GM23338 (cell line): ENCODE data around the gene KXD1. TPM values are rescaled to one million over a fixed set of nuclear protein-coding genes. Genes with fewer than 3 reads are reported as not detected.
"Not testable (repeated sequence)": the region's sequence is repeated elsewhere in the genome, so short reads cannot be mapped to it uniquely, and the experiment has no call there.

ENCODE experiments used
- ATAC-seq: fragments of 200-7000 bp; cut with Tn5 transposase; 3 replicates; pipeline ENCODE4 v1.9.1; 2020
- DNase-seq: peaks from one replicate; pipeline ENCODE4 v3.0.0-alpha.2; 2015; ENCODE audit warnings: low spot score
- H2AFZ ChIP-seq: fragments of 200-600 bp; sonication (generic); 2 replicates; pipeline ENCODE4 v1.8.0; 2016; ENCODE audit warnings: antibody characterized with exemption, mild to moderate bottlenecking, moderate library complexity
- H3F3A ChIP-seq: fragments of 200-600 bp; sonication (generic); replicated peaks from 2 replicates; pipeline ENCODE4 v1.8.0; 2017; ENCODE audit warnings: antibody characterized with exemption, mixed run types, low read depth
- H3K27ac ChIP-seq: fragments of 200-600 bp; sonication (generic); 2 replicates; pipeline ENCODE4 v1.6.1; 2016; ENCODE audit warnings: low read depth
- H3K27me3 ChIP-seq: fragments of 200-600 bp; sonication (generic); 2 replicates; pipeline ENCODE4 v1.8.0; 2016; ENCODE audit warnings: mild to moderate bottlenecking, mixed run types, moderate library complexity; ENCODE audit not compliant: insufficient read depth
- H3K36me3 ChIP-seq: fragments of 200-600 bp; sonication (generic); 2 replicates; pipeline ENCODE4 v1.8.0; 2016; ENCODE audit warnings: mild to moderate bottlenecking; ENCODE audit not compliant: insufficient read depth
- H3K4me1 ChIP-seq: fragments of 200-600 bp; sonication (generic); 2 replicates; pipeline ENCODE4 v1.8.0; 2016; ENCODE audit warnings: mild to moderate bottlenecking, moderate library complexity; ENCODE audit not compliant: insufficient read depth
- H3K4me2 ChIP-seq: fragments of 200-600 bp; sonication (generic); 2 replicates; pipeline ENCODE4 v1.7.1; 2017; ENCODE audit warnings: mixed run types
- H3K4me3 ChIP-seq: fragments of 200-600 bp; sonication (generic); 2 replicates; pipeline ENCODE4 v1.6.1; 2016; ENCODE audit warnings: mixed run types
- H3K79me2 ChIP-seq: fragments of 200-600 bp; sonication (generic); replicated peaks from 2 replicates; pipeline ENCODE4 v1.8.0; 2017; ENCODE audit warnings: mild to moderate bottlenecking; ENCODE audit not compliant: insufficient read depth
- H3K9me2 ChIP-seq: fragments of 200-600 bp; sonication (generic); 2 replicates; pipeline ENCODE4 v1.8.0; 2017; ENCODE audit not compliant: insufficient read depth
- H4K20me1 ChIP-seq: fragments of 200-600 bp; sonication (generic); replicated peaks from 2 replicates; pipeline ENCODE4 v1.8.0; 2017; ENCODE audit warnings: mild to moderate bottlenecking; ENCODE audit not compliant: insufficient read depth
- H3K27ac Mint-ChIP-seq: 2 replicates; pipeline ENCODE4 v1.8.0; 2020; ENCODE audit warnings: inconsistent platforms, mild to moderate bottlenecking, moderate library complexity, mixed read lengths
- H3K27me3 Mint-ChIP-seq: 3 replicates; pipeline ENCODE4 v1.8.0; 2022; ENCODE audit warnings: low read depth, mild to moderate bottlenecking, moderate library complexity, mixed read lengths, inconsistent platforms; ENCODE audit not compliant: insufficient read depth, poor library complexity
- H3K36me3 Mint-ChIP-seq: 3 replicates; pipeline ENCODE4 v1.8.0; 2021; ENCODE audit warnings: low read depth, mild to moderate bottlenecking, inconsistent platforms, moderate library complexity, mixed read lengths
- H3K4me1 Mint-ChIP-seq: 3 replicates; pipeline ENCODE4 v1.8.0; 2020; ENCODE audit warnings: mild to moderate bottlenecking, inconsistent platforms, mixed read lengths
- H3K4me3 Mint-ChIP-seq: 3 replicates; pipeline ENCODE4 v1.8.0; 2021; ENCODE audit warnings: moderate library complexity, mild to moderate bottlenecking, inconsistent platforms, mixed read lengths
- H3K9me3 Mint-ChIP-seq: 3 replicates; pipeline ENCODE4 v1.8.0; 2020; ENCODE audit warnings: moderate library complexity, mild to moderate bottlenecking, inconsistent platforms, mixed read lengths
- CREB1 ChIP-seq: fragments of 250-450 bp; sonication (Bioruptor Pico); IDR thresholded peaks from 2 replicates; pipeline ENCODE4 v1.5.0; 2020; ENCODE audit warnings: low read depth, mild to moderate bottlenecking, moderate library complexity
- EZH2phosphoT487 ChIP-seq: fragments of 200-600 bp; sonication (generic); IDR thresholded peaks from one replicate; pipeline ENCODE4 v1.8.1; 2018; ENCODE audit warnings: antibody characterized with exemption; ENCODE audit not compliant: unreplicated experiment
- JUNB ChIP-seq: IDR thresholded peaks from one replicate; pipeline ENCODE4 v1.6.1; 2016; ENCODE audit warnings: antibody characterized with exemption; ENCODE audit not compliant: unreplicated experiment
- POLR2AphosphoS5 ChIP-seq: IDR thresholded peaks from 2 replicates; pipeline ENCODE4 v1.6.1; 2016; ENCODE audit warnings: antibody characterized with exemption, low read depth
- STAT1 ChIP-seq: IDR thresholded peaks from one replicate; pipeline ENCODE4 v1.6.1; 2016; ENCODE audit warnings: antibody characterized with exemption; ENCODE audit not compliant: unreplicated experiment
- ZNF114 ChIP-seq: fragments of 250-450 bp; sonication (Bioruptor Pico); IDR thresholded peaks from 2 replicates; pipeline ENCODE4 v1.5.0; 2020; ENCODE audit warnings: mild to moderate bottlenecking, moderate library complexity
- ZNF331 ChIP-seq: fragments of 250-450 bp; sonication (Bioruptor Pico); IDR thresholded peaks from 2 replicates; pipeline ENCODE4 v1.5.0; 2020; ENCODE audit warnings: low read depth, mild to moderate bottlenecking, moderate library complexity
- polyA plus RNA-seq: library from polyadenylated mRNA; unstranded; fragments of >200 nt; fragmentation: Nextera tagmentation; extraction: Ambion mirVana; gene quantifications from 2 replicates; pipeline ENCODE4 v1.2.1, GENCODE V29; 2016
- total RNA-seq: library from RNA; depleted of rRNA; stranded (reverse); fragments of >200 nt; shearing (Covaris generic); gene quantifications from 2 replicates; pipeline ENCODE4 v1.2.3, GENCODE V29; 2014
- TF ChIP-seq, protein P1 (sequence below): IDR thresholded peaks from one replicate; pipeline ENCODE4 v1.6.1; 2018; ENCODE audit warnings: antibody characterized with exemption; ENCODE audit not compliant: unreplicated experiment
- TF ChIP-seq, protein P2 (sequence below): IDR thresholded peaks from 2 replicates; pipeline ENCODE4 v1.6.1; 2016; ENCODE audit warnings: antibody characterized with exemption
- TF ChIP-seq, protein P3 (sequence below), 2 experiments: fragments of 200-600 bp in 1 of 2; sonication (generic) in 1 of 2; conservative IDR thresholded peaks; 2 replicates each; pipeline versions ENCODE4 v1.5.1 to v1.6.1; 2016 to 2017; ENCODE audit warnings: antibody characterized with exemption in 2 of 2, low read depth in 2 of 2, mild to moderate bottlenecking in 2 of 2, moderate library complexity in 1 of 2

KXD1 gene
- total and polyA plus RNA-seq, 2 experiments from 2014 or later = 108 to 164 TPM

DNA sequence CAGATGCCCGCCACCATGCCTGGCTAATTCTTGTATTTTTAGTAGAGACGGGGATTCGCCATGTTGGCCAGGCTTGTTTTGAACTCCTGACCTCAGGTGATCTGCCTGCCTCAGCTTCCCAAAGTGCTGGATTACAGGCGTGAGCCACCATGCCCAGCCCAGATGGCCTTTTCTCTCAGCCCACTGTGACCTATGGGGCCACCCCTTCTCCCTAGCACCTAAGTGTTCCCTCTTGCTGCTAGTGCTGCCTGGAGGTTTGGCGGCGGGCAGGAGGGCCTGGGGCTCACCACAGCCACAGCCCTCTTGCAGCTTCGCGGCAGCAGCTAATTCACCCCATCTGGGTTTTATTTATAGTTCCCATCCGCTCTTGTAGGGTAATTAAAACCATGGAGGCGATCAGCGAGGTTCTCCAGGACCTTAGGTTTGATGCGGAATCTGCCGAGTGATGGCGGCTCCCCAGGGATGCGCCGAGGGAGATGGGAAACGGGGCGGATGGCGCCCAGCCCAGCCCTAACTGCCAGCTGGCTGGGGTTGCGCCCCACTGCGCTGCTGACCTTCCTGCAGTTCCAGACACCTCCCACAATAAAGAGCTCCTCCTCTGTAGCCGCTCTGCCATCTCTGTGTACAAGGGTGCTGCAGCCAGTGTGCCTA is 34.2 kb downstream of the KXD1 start:
- Histone ChIP-seq H3F3A (peaks cover 52% of the 10 kb centered on the region), H3K27me3 (peaks cover 12% of the 10 kb centered on the region; the same call in 1 of the 2 replicates), H3K36me3 (no peaks in the 10 kb centered on the region; the same call in 1 of the 2 replicates), H4K20me1 (no peaks in the 10 kb centered on the region; the same call in 1 of the 2 replicates), H3K4me2 (no peak overlapping the region), H3K79me2 (peaks cover 3% of the 10 kb centered on the region; the same call in 1 of the 2 replicates), H3K27ac (no peak overlapping the region), H2AFZ (no peak overlapping the region), H3K9me2 (no peaks in the 10 kb centered on the region), H3K4me3 (no peak overlapping the region), H3K4me1 (peaks cover 38% of the 10 kb centered on the region)
- Mint-ChIP-seq H3K9me3 (0 out of 3 replicates have a peak, but pooled peaks cover 4% of the 10 kb centered on the region), H3K36me3 (peaks cover 17% of the 10 kb centered on the region), H3K4me1 (peaks cover 43% of the 10 kb centered on the region), H3K27me3 (peaks cover 45% of the 10 kb centered on the region), H3K4me3 (no peak overlapping the region), H3K27ac (no peak overlapping the region)
- no peak for DNase-seq
- no peak for ATAC-seq
- TF ChIP-seq ZNF331 (no peak), STAT1 (no peak), ZNF114 (no peak), CREB1 (no peak), EZH2phosphoT487 (no peak), POLR2AphosphoS5 (no peak), JUNB (no peak)
- TF ChIP-seq, protein P1, sequence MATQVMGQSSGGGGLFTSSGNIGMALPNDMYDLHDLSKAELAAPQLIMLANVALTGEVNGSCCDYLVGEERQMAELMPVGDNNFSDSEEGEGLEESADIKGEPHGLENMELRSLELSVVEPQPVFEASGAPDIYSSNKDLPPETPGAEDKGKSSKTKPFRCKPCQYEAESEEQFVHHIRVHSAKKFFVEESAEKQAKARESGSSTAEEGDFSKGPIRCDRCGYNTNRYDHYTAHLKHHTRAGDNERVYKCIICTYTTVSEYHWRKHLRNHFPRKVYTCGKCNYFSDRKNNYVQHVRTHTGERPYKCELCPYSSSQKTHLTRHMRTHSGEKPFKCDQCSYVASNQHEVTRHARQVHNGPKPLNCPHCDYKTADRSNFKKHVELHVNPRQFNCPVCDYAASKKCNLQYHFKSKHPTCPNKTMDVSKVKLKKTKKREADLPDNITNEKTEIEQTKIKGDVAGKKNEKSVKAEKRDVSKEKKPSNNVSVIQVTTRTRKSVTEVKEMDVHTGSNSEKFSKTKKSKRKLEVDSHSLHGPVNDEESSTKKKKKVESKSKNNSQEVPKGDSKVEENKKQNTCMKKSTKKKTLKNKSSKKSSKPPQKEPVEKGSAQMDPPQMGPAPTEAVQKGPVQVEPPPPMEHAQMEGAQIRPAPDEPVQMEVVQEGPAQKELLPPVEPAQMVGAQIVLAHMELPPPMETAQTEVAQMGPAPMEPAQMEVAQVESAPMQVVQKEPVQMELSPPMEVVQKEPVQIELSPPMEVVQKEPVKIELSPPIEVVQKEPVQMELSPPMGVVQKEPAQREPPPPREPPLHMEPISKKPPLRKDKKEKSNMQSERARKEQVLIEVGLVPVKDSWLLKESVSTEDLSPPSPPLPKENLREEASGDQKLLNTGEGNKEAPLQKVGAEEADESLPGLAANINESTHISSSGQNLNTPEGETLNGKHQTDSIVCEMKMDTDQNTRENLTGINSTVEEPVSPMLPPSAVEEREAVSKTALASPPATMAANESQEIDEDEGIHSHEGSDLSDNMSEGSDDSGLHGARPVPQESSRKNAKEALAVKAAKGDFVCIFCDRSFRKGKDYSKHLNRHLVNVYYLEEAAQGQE = no peak
- TF ChIP-seq, protein P2, sequence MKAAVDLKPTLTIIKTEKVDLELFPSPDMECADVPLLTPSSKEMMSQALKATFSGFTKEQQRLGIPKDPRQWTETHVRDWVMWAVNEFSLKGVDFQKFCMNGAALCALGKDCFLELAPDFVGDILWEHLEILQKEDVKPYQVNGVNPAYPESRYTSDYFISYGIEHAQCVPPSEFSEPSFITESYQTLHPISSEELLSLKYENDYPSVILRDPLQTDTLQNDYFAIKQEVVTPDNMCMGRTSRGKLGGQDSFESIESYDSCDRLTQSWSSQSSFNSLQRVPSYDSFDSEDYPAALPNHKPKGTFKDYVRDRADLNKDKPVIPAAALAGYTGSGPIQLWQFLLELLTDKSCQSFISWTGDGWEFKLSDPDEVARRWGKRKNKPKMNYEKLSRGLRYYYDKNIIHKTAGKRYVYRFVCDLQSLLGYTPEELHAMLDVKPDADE = no peak
- TF ChIP-seq, protein P3, sequence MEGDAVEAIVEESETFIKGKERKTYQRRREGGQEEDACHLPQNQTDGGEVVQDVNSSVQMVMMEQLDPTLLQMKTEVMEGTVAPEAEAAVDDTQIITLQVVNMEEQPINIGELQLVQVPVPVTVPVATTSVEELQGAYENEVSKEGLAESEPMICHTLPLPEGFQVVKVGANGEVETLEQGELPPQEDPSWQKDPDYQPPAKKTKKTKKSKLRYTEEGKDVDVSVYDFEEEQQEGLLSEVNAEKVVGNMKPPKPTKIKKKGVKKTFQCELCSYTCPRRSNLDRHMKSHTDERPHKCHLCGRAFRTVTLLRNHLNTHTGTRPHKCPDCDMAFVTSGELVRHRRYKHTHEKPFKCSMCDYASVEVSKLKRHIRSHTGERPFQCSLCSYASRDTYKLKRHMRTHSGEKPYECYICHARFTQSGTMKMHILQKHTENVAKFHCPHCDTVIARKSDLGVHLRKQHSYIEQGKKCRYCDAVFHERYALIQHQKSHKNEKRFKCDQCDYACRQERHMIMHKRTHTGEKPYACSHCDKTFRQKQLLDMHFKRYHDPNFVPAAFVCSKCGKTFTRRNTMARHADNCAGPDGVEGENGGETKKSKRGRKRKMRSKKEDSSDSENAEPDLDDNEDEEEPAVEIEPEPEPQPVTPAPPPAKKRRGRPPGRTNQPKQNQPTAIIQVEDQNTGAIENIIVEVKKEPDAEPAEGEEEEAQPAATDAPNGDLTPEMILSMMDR (conservative IDR thresholded peaks at IDR 0.05; ENCODE audit: low read depth in 2 of 2) = no peak

DNA sequence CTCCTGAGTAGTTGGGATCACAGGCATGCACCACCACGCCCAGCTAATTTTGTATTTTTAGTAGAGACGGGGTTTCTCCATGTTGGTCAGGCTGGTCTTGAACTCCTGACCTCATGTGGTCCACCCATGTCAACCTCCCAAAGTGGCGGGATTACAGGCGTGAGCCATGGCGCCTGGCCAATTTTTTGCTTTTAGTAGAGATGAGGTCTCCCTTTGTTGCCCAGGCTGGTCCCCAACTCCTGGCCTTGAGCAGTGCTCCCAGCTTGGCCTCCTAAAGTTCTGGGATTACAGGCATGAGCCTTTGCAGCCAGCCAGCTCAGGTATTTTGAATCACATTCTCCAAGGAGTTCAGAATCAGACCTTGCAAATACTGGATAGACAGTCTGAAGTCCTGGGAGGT is 35.1 kb downstream of the KXD1 start:
- H3K36me3 Mint-ChIP-seq = peaks cover 17% of the 10 kb centered on the region

More for the DNA sequence above, 35.1 kb downstream of the KXD1 start:
- H3K27ac ChIP-seq, H2AFZ ChIP-seq, H3K9me2 ChIP-seq, DNase-seq, H3K9me3 Mint-ChIP-seq, H3K27ac Mint-ChIP-seq, H3K36me3 ChIP-seq, ATAC-seq, H4K20me1 ChIP-seq, H3K79me2 ChIP-seq: not testable (repeated sequence)
- Histone ChIP-seq H3K4me1 (peaks cover 45% of the 10 kb centered on the region), H3F3A (peaks cover 54% of the 10 kb centered on the region), H3K4me2 (peak overlapping the region; percentile 94), H3K4me3 (peak overlapping the region; percentile 68; the same call in 1 of the 2 replicates), H3K27me3 (peaks cover 12% of the 10 kb centered on the region; the same call in 1 of the 2 replicates)
- peaks cover 49% of the 10 kb centered on the region for H3K27me3 Mint-ChIP-seq
- peaks cover 45% of the 10 kb centered on the region for H3K4me1 Mint-ChIP-seq
- H3K4me3 Mint-ChIP-seq = peak overlapping the region; percentile 74
